Fibroblast of mammary gland (primary cell): Measurements from ENCODE around the gene MIDN.

Experiments used
- DNase-seq: peaks from one replicate; pipeline ENCODE4 v3.0.0-alpha.2; 2010; ENCODE audit warnings: low read depth
- H3K4me3 ChIP-seq: 2 replicates; pipeline ENCODE4 v1.5.1; 2011; ENCODE audit warnings: low read depth, mild to moderate bottlenecking, low read length, moderate library complexity; ENCODE audit not compliant: control insufficient read depth
- CTCF ChIP-seq: conservative IDR thresholded peaks from 2 replicates; pipeline ENCODE4 v1.5.1; 2011; ENCODE audit warnings: low read depth, low read length, inconsistent platforms; ENCODE audit not compliant: control insufficient read depth, insufficient read depth

MIDN gene

GRCh38 chr19:1210227-1210538 lies 38.2 kb upstream of the MIDN start:
- no peak overlapping the region for H3K4me3 ChIP-seq
- no peak for TF ChIP-seq CTCF
- no peak for DNase-seq

- H3K4me3 ChIP-seq = no peak overlapping the region
- no peak for TF ChIP-seq CTCF
- peak; percentile 86 for DNase-seq
Measured at GRCh38 chr19:1211494-1212234, 36.7 kb upstream of the MIDN start.

GRCh38 chr19:1213391-1214286 lies 34.7 kb upstream of the MIDN start:
- no peak for TF ChIP-seq CTCF
- DNase-seq = peak; percentile 91
- no peak overlapping the region for H3K4me3 ChIP-seq

GRCh38 chr19:1214299-1214861 lies 34.0 kb upstream of the MIDN start:
- DNase-seq = no peak
- no peak for TF ChIP-seq CTCF
- H3K4me3 ChIP-seq = no peak overlapping the region

- no peak overlapping the region for H3K4me3 ChIP-seq
- DNase-seq = no peak
- no peak for TF ChIP-seq CTCF
Measured at GRCh38 chr19:1214862-1215731, 33.3 kb upstream of the MIDN start.

- no peak overlapping the region for H3K4me3 ChIP-seq
Measured at GRCh38 chr19:1216756-1217155, 31.6 kb upstream of the MIDN start.

More at GRCh38 chr19:1216756-1217155, 31.6 kb upstream of the MIDN start:
- no peak for DNase-seq
- no peak for TF ChIP-seq CTCF
